SIG-M5 treated with dmso at 0.1 percent for 504 hours (cell line): Measurements from ENCODE around the gene RALB.
A peak's percentile ranks its signal among the peaks of the same experiment; 100 is the strongest.

ENCODE experiments used
- DNase-seq: peaks from one replicate; lab custom pipeline; 2025; ENCODE audit not compliant: unreplicated experiment; lab: John Stamatoyannopoulos, UW

RALB gene

DNA sequence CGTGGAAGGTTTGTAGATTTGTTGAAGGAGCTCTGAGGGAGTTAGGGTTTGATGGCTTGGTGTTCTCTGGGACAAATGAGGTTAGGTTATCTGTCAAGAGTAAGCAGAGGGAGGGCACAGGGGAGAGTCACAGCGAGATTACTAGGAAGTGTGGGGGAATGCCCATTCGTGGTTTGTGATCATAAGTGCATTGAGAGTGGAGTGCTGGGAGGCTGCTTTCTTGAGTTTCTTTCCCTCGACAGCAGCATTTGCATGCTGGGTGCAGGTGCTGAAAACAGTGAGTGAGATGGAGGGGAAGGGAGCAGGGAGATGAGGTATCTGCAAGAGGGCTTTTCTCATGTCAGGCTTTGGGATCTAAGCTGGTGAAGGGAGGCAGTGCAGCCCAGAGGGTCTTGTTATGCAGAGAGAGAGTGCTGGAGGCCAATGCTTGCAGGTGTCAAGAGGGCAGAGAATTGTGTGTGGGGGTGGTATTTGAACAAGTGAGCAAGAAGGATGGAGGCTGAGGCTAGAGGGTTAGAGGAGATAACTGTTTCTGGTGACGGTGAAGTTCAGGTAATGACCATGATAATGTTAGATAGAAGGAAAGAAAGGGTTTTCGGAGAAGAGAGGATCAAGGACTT lies 8.8 kb downstream of the RALB start:
- DNase-seq = no peak

DNA sequence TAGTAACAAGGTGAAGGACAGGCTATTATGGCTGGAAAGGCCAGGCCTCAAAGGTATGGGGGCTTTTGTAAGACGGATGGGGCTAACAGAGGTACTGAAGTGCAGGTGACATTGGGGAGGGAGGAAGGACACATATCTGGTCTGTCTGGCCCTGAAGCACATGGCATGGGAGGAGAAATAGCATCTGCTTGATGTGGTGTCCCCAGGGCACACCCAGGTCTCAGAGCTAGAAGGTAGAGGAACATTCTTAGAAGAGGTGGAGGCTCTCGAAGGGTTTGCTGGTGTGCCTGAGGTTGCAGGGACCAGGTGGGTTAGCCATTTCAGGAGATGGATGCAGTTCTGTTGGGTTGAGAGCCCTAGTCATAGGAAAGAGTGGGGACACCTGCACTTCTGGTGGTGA lies 9.5 kb downstream of the RALB start:
- DNase-seq = no peak

DNA sequence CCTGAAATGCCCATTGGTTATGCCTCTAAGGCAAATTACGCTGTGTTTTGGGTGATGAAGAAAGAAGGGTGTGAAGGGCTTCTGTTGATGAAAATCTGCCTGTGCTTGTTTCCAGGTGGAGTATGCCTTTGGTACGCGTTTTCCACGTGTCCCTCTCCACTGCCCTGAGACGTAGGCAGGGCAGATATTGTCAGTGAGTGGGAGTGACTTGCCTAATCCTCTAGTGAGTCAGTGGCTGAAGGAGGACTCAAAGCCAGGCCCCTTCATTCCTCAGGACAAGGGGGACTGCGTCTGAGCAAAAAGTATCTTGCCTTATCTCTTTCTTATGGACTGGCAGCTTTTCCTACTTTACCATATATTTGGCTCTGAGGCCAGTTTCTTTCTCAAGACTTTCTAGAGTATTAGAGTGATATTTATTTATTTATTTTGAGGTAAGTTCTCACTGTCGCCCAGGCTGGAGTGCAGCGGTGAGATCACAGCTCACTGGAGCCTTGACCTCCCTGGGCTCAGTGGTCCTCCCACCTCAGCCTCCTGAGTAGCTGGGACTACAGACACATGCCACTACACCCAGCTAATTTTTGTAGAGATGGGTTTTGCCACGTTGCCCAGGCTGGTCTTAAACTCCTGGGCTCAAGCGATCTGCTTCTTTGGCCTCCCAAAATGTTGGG lies 10.2 kb downstream of the RALB start:
- no peak for DNase-seq

DNA sequence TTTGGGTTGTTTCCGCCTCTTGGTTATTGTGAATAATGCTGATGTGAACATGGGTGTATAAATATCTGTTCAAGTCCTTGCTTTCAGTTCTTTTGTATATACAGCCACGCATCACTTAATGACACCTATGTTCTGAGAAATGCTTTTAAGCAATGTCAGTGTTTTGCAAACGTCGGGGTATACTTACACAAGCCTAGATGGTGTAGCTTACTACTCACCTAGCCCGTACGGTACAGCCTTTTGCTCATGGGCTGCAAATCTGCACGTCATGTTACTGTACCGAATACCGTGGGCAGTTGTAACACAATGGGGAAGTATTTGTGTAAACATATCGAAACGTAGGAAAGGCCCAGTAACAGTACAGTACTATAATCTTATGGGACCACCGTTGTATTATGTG lies 12.4 kb downstream of the RALB start:
- DNase-seq = no peak

DNA sequence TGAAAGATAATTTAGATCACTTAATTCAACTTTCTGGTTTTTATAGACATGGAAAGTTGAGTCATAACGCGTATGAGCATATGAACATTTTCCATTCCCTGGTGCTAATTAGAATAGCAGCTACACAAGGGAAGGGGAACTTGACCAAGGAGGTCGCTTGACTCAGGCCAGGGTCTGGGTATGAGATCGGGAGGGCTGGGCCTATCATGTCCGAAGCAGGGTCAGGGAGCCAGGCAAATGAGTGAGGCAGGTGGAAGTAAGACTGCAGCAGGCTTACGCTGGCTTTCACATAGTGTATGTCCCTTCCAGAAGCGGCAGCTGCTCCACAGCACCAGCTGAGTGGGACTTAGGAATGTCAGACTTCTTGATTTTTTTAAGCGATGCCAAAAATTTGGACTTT lies 14.7 kb downstream of the RALB start:
- no peak for DNase-seq

DNA sequence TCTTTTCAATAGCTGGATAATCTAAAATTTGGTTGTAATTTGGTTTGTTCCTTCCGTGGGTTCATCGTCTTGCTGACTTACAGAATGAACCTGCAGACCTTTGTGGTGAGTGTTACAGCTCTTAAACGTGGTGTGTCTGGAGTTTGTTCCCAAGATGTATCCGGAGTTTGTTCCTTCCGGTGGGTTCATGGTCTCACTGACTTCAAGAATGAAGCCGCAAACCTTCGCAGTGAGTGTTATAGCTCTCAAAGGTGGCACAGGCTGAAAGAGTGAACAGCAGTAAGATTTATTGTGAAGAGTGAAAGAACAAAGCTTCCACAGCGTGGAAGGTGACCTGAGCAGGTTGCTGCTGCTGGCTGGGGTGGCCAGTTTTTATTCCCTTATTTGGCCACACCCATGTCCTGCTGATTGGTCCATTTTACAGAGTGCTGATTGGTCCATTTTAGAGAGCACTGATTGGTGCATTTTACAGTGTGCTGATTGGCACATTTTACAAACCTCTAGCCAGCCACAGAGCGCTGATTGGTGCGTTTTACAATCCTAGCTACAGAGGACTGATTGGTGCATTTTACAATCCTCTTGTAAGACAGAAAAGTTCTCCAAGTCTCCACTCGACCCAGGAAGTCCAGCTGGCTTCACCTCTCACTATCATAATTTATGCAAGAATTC lies 16.6 kb downstream of the RALB start:
- no peak for DNase-seq

DNA sequence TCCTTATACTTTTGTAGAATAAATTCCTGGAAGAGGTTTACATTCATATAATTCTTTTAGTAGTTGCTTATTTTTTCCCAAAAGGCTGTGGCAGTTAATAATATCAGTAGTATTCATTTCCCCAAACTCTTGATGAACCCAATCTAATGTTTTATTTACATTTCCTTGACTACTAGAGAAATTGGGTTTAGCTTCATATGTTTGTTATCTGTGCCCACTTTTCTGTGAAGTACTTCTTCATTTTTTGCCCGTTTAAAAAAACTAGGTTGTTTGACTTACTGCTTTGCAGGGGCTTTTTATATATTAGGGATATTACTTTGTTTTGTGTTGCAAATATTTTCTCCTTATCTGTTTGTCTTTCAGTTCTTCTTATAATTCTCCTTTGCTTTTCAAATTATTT lies 17.2 kb downstream of the RALB start:
- DNase-seq = no peak

DNA sequence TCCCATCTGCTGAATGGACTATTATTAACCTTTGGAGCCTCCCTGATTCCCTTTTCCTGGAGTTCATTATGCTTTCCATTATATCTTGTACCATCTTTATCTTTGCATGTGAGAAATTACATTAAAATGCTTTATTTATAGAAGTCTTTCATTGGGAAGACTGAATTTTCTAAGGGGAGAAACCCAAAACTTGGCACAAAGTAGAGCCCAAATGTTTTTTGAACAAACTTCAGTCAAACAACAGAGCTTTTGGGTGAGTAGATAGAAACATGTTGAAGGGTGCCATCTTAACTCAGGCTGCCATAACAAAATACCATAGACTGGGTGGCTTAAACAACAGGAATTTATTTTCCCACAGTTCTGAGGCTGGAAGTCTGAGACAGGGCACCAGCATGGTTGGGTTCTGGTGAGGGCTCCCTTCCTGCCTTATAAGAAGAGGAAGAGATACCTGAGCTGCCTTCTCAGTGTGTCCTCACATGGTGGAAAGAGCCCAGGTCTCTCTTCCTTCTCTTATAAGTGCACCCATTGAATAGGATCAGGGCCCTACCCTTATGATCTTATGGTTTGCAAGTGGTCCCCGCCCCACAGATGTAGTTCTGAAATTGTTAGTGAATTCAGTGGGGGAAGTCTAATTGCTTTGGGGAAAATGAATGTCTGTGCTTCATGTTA lies 19.2 kb downstream of the RALB start:
- no peak for DNase-seq

DNA sequence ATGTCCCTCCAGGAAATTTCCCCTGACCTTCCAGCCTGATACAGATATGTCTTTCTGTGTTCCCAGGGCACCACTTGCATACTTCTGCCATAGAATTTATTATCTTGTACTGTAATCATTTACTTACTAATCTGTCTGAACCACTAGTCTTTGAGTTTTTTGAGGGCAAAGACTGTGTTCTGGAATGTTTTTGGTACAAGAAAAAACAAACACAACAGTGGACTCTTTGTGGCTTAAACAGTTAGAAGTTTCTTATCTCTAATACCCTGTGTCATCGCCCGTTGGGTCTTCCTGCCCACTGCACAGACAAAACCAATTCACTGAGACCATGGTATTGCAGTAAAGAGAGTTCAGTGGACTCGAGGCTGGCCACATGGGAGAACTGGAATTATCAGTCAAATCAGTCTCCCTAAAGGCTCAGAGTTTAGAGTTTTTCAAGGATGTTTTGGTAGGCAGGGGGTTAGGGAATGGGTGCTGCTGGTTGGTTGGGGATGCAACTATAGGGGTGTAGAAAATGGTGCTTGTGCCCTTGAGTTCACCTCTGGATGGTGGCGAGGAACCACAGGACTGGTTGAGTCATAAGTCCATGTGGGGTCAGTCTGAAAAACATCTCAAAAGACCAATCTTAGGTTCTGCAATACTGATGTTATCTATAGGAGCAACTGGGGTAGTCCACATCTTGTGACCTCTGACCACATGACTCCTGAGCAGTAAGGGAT lies 20.3 kb downstream of the RALB start:
- DNase-seq = no peak

DNA sequence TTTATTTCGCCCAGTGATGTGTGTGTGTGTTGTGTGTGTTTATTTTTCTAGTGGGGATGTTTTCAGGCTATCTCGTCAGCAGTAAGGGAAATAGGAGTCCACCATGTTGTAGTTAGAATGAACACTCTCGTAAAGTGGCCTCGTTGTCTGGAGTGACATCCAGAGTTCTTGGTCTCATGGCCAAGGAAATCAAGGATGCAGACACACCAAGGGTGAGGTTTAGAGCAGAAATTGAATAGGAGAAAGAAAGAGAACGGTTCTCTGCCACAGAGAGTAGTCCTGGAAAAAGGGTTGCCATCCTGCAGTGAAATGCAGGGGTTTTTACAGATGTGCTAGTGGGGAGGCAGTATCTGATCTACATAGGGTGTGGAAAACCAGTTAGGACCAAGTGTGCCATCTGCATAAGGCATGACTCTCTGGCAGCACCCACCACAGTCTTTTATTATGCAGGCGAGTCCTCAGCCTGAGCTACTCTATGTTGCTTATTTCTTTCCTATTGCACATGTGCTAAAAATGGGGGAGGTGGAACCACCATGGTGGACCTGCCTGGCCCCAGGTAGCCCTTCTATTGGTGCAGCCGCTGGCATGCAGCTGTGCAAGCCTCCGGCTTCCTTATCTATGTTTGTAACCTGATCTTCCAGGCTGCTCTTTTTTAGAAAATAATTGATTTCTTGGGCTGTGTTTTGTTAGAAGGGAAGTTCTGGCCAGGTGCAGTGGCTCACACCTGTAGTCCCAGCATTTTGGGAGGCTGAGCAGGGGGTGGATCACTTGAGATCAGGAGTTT lies 23.2 kb downstream of the RALB start:
- no peak for DNase-seq

DNA sequence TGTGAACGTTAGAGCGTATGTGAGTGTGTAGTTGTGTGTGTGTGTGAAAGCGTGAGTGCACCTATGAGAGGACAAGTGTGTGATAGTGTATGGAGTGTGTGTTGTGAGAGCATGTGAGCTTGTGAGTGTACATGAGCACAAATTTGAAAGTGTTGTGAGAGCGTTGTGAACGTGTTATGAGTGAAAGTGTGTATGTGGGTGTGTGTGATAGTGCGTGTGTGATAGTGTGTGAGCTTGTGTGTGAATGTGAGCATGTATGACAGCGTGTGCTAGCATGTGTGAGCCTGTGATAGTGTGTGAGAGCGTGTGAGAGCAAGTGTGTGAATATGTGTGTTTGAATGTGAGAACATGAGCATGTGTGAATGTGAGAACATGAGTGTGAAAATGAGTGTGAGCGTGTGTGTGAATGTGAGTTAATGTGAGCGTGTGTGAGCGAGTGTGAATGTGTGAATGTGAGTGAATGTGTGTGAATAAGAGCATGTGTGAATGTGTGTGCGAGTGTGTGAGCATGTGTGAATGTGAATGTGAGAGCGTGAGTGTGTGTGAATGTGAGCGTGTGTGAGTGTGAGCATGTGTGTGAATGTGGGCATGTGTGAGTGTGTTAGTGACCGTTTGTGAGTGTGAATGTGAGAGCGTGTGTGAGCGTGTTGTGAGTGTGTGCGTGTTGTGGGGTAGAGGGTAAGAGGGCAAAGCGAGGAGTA lies 25.0 kb downstream of the RALB start:
- no peak for DNase-seq

DNA sequence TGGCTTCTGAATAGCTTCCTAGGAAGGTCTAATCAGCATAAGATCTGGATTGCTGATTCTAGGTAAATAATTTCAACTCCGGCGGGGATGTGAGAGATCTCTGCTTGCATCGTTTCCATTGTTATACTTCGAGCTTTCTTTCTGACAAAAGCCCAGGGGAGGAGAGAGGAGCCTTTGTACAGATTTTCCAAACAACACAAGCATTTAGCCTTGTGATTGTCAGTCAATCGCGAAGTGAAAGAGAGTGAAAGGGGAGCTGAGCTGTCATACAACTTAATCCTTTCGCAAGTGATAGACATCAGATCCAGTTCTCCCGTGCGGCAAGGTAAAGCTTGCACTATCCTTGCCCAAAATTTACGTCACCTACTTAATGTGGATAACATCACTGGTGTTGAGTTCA lies 26.2 kb downstream of the RALB start:
- DNase-seq = no peak

DNA sequence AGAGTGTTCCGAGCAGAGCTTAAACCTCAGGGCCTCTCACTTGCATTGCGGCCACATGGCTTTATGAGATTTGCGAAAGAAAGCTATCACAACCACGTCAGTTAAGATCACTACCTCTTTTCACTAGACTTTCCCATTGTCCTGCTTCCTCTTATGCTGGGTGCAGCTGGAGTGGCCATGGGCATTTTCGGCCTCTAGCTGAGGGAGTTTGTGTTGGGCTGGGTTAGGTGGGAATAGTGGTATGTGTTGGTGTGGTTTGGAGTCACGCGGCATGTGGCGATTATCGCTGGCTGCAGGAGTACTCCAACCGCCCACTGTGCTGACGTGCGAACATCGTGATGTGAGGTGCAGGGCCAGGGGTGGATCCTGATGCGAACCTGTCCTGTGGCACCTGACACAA lies 27.1 kb downstream of the RALB start:
- peak; percentile 57 for DNase-seq

DNA sequence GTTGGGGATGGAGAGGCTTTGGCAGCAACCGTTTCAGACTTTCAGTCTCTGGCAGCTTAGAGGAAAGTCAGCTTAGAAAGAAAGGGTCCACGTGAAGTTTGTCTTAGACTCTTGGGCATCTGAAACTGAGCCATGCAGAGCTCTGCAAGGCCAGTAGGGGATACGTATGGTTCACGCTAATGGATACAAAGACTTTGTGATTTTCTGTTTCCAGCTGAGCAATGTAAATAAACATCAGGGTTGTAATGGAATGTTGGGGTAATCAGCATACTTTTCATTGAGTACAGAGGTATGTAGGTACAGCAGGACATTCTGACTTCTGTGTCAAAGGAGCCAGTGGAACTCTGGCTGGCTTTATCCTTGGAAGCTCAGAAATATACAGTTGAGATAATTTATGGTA lies 31.0 kb downstream of the RALB start:
- no peak for DNase-seq

DNA sequence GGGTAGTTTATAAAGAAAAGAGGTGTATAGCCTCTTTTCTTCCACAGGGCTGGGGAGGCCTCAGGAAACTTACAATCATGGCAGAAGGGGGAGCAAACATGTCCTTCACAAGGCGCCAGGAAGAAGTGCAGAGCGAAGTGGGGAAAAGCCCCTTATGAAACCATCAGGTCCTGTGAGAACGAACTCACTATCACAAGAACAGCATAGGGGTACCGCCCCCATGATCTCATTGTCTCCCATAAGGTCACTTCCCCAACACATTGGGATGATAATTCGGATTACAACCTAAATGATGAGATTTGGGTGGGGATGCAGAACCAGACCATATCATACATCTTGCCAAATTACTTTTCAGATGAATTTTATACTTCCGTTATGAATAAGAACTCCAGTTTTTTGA lies 32.4 kb downstream of the RALB start:
- DNase-seq = no peak

DNA sequence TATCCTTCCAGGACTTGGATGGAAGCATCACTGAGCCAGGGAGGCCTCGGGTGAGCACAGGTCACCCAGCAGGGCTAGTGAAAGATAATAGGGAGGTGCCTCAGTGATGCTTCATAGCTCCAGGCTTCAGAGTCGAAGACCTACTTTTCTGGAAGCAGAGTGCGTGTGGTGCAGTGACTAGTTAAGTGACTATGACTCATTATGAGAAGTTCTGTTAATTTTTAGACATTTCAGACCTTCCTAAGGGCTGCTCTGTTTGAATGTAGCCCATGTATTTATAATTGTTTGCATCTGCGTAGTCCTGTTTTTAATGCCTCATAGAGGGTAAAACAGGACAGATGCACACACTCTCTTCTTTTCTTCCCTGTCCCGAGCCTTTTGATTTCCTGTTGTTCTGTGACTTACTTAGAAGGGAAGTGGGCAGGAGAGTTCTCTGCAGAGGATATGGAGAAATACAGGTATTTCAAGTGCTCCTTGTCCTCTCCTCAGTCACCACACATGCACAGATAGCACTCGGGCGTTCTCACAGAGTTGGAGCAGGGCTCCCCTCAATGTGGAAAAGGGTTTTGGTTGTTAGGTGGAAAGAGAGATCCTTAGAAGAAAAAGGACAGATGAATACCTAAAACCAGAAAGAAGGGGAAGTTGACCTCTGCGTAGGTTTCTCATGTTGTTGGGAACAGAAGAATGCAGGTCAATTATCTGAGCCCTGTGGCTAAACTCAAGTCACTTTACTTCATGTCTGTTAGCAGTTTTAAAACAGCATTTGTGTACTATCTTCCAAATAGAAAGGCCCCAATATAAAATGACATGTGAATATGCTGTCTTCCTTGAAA lies 34.7 kb downstream of the RALB start:
- no peak for DNase-seq

DNA sequence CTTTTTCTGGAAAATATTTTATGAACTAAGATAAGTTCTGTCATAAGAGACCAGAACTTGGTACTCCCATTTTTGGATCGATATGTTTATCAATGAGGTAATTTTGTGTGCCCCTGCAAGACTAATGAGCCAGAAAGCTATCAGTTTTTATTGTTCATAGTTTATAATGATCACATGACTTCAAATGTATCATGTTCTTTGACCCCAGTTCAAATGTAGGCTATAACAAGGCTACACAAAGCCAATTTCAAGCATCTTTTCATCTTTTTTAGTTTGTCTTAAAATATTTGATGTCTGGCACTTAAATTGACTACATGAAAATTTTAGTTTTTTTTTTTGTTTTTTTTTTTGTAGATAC lies 35.3 kb downstream of the RALB start:
- no peak for DNase-seq

DNA sequence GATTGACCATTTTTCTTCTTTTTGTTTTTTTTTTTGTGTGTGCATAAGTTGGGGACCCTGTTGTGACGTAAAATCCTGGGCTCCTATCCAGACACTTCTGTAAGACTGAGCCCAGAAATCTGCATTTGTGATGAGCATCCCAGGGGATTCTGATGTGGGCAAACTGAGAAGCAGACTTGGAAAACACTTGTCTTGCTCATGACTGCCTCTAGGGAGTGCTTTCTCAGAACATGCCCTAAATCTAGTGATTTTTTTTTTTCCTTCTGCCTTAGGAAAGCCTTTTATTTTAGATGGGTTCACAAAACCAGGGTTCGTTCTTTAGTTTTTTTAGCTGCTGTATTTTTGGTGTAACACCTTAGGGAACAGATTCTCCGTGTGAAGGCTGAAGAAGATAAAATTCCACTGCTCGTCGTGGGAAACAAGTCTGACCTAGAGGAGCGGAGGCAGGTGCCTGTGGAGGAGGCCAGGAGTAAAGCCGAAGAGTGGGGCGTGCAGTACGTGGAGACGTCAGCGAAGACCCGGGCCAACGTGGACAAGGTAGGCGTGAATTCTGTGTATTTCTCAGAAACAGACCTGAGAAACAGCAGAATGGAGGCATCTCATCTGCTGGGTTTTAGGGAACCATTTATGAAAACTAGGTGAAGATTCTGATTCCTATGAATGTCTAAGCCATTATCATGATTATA lies 36.7 kb downstream of the RALB start:
- DNase-seq = no peak

DNA sequence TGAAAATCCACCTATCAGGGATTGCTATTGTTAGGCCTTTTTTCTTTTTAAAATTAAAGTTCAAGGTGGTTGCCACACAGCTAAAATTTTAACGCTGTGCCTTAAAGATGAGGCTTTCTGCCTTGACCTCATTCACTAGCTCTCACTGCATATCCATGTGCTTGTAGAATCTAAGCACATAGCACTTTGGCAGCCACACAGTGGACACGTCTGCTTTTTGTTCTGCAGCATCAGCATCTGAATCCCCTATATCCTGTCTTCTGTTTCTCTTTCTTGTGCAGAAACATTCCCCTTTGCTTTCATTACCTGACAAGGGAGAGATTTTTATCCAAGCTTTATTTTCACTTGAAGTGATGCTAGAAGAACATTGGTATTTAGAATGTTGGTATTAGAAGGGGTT lies 38.1 kb downstream of the RALB start:
- DNase-seq = no peak
